ENCODE measurements around the gene INO80E.

Gene INO80E

DNA sequence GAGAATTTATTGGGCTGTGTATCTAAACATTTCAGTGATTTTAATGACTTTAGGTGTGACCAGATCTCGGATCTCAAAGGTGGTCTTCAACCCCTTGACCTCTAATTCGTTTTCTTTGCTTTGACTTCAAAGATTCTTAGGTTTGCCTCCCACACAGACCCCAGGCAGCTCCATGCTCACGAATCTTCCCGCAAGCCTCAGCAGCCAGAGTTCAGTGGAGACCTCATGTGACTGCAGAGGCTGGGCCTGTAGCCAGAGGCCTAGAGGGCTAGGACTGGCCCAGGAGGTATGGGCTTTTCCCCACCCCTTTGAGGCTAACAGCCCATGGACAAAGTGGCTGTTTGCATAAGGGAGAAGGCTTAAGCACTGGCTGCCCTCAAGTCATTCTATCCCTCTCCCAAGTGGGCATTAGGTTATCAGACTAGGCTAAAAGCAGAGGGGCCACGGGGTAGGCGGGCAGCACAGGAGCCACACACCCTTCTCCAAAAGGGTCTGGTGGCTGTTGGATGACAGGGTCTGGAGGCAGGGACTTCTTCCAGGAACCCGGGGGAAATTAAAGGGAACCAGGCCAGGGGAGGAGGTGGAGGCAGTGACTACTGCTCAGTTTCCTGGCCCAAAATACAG lies 3.6 kb upstream of the INO80E start:
- DNase-seq (ENCODE audit: low read depth in 2 of 2): no peak

DNA sequence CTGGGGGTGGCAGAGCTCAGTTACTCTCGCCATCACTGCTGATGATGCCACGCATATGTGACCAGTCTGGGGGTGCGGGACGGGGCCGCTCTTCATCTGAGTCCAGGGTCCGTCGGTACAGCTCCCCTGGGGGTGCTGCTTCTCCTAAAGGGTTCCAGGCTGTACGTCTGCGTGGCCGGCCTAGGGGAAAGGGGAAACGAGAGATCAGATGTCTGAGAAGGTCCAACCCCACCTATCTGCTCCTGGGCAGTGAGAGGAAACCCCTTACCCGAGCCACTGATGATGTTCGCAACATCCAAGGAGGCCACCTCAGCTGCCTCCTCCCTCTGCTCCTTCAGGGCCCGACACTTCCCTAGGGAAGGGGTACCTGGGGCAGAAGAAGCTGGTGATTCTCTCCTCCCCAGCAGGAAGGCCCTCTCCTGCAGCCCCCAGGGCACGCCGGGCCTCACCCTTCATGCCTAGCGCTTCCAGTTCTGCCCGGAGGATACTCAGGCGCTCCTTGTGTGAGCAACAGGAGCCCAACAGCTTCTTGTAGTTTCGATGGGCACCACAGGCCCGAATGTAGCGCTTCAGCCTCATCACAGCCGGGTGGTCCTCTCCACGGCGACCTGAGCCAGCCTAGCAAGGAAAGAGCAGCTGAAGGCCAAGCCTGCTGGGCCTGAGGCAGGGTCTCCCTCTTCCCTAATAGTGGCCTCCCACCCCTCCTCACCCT lies 2.7 kb upstream of the INO80E start:
- DNase-seq (ENCODE audit: low read depth in 2 of 2): no peak

DNA sequence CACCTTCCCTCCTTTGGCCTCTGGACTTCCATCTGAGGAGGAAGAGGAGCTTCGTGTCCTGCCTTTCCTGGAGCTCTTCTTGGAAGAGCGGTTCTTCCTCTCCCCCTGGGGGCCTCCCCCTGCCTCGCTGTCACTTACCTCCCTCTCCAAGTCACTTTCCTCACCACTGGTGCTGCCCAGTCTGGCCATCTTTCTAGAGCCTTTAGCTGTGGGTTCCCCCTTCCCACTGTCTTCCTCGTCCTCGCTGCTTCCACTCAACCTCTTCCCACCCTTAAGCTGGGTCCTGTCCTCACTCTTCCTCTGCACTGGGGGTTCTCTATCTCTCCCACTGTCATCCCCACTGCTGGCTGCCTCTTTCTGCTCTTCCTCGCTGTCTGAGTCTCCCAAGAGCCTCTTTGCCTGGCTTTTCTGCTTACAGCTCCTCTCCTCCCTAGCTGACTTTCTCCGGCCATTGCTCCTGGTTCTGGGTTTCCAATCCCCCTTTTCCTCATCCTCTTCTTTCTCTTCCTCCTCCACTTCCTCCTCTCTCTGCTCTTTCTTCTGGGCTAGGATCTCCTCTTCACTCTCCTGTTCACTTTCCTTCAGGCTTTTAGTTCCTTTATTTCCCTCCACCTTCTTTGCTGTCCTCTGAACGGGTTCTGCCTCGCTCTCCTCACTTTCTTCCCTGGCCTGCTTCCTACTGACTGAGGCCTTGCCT lies 2.0 kb upstream of the INO80E start:
- no peak for DNase-seq (ENCODE audit: low read depth in 2 of 2)

DNA sequence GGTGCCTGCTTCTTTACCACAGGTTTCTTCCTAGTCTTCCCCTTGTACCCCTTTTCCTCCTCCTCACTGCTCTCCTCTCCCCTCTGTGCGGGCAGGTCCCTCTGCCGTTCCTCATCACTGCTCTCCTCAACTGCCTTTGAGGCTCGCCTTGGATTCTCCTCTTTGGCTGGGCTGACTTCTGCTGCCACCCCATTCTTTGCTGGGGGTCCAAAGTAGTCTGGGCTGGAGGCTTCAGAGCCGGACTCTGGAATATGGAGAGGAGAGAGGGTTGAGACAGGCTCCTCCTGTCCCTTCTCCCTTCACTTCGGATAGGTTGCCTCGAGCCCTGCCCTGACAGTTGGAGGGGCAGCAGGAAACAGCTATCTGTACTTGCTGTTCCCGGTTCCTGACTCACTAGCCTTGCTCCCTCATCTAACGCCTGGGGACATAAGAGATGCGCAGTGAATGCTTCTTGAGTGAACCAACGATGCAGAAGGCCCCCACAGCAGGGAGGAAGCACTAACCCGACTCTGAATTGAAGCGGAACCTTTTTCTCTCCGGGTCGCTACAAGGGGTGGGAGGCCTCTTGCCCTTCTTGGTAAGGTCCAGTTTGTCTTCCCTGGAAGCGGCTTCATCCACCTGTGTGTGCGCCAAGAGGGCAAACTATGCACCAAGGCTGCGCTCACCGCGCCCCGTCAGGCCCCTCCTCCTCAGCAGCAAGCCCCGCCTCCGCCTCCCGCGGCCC lies 1.3 kb upstream of the INO80E start:
- peak in 1 of 2 donors; percentile 51 for DNase-seq (ENCODE audit: low read depth in 2 of 2)

DNA sequence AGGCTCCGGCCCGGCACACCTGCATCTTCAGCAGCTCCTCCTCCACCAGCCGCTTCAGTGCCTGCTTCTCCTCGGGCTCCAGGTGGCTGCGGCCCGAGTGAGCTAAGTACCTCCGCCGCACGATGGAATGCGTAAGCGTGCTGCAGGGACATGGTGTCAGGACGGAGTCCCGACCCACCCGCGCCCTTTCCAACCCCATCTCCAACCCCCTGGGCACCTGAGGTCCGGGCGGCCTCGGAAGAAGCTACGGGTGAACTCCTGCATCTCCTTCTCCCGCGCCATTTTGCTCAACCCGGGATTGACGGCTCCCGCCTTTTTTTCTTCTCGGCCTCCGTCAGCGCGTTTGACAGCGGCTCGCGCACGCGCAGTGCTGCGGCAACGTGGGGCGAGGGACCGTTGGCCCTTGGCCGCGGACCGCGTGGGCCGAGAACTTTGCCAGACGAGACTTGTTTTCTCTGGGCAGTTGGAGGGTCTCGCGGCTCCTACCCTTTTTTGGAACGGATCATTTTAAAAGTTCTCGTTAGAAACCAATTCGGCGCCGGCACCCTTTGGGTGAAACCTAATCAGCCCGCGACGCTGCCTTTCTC lies 624 bp upstream of the INO80E start, which contains the start of gene HIRIP3:
TSS of gene HIRIP3 (minus strand) at position 294 of the 587 bp plus-strand sequence. CDS start at position 282, 12 bp downstream.
- peak; percentile 49 to 70 for DNase-seq (ENCODE audit: low read depth in 2 of 2)

DNA sequence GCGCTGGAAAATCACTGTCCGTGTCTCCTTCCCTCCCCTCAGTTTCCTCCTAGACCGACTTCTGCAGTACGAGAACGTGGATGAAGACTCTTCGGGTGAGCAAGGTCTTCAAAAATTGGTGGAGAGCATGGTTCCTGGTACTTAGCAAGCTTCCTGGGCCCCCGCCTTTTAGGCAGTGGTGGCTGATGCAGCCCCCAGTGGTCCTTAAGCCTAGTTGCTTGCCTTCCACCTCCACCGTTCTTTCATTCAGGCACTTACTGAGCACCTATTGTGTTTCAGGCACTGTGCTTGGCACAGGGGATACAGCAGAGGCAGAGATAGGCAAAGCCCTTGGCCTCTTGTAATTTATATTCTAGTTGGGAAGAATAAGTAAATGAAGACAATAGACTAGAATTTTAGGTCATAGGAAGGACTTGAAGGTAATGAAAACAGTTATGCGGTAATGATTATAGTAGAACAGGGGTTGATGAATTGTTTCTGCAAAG lies 767 bp downstream of the INO80E start:
- DNase-seq (ENCODE audit: low read depth in 2 of 2): no peak

DNA sequence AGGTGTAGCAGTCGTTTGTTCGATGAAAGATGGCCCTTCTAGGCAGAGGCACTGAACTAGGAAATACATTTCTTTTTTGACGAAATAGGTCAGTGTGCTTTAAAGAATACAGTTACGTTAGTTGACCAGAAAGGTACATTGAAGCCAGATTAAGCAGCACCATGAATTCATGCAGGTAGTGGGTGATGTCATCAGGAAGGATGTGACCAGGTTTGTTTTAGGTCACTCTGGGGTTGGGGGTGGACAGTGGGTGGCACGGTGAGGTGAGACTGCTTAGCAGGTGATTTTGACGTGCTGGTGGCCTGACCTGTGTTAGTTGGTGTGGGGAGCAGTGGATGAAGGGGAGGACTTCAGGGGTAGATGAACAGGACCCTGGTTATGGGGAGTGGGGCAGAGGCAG lies 3.6 kb downstream of the INO80E start:
- DNase-seq (ENCODE audit: low read depth in 2 of 2): no peak

DNA sequence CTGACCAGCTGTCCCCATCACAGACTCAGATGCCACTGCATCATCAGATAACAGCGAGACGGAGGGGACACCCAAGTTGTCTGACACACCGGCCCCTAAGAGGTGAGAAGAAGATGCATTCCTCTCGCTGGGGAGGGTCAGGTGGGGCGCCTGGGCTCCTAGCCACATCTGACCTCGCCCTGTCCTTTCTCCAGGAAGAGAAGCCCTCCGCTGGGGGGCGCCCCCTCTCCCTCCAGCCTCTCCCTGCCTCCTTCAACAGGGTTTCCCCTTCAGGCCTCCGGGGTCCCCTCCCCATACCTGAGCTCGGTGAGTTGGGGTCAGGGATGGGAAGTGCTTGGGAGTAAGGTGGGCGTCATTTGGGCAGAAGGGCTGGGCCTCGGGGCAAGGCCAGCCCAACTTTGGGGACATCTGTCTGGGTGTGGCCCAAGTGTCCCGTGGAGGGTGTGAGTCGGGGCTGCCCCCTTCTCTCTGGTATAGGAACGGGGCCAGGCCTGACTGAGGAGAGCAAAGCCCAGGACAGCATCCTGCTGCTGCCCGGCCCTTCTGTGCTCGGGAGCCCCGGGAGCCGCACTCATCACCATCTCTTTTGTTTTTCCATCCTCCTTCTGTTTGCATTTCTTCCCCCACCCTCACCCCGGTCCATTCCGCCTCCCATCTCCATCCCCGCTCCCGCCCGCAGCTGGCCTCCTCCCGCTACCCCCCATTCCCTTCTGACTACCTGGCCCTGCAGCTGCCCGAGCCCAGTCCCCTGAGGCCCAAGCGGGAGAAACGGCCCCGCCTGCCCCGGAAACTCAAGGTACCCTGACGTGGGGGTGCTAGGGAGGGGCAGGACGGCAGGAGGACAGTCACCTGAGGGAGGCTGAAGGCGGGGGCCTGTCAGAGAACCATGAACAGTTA lies 4.9 kb downstream of the INO80E start:
- no peak for DNase-seq (ENCODE audit: low read depth in 2 of 2)

DNA sequence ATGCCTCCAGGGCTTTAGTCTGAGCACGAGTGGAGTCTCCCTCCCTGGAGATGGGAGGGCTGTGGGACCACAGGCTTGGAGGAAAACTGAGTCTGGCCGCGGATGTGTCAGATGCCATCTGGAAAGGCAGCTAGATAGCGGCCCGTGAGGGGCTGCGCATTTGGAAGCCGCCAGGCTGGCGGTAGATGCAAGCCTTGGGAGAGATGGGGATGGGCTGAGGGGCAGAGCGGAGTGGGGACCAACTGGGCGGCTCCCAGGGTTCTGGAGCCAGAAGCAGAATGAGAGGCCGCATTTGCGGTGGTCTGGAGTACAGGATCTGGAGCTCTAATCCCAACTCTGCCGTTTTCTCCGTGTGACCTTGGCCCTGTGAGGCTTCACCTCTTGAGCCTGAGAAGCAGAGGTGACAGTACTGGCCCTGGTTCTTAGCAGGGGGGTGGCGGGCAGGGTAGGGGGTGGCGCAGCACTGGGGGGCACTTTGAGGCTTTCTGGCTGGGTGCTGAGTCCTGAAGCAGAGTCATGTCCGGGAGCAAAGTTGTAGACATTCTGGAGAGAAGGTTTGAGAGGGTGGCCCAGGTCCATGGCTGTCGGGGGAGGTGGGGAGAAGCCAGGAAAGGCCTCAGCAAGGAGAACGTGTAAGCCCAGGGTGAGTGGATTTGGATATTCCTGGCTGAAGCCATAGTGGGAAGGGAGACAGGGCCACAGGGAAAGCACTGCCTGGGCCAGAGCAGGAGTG lies 6.7 kb downstream of the INO80E start:
- no peak for DNase-seq (ENCODE audit: low read depth in 2 of 2)

DNA sequence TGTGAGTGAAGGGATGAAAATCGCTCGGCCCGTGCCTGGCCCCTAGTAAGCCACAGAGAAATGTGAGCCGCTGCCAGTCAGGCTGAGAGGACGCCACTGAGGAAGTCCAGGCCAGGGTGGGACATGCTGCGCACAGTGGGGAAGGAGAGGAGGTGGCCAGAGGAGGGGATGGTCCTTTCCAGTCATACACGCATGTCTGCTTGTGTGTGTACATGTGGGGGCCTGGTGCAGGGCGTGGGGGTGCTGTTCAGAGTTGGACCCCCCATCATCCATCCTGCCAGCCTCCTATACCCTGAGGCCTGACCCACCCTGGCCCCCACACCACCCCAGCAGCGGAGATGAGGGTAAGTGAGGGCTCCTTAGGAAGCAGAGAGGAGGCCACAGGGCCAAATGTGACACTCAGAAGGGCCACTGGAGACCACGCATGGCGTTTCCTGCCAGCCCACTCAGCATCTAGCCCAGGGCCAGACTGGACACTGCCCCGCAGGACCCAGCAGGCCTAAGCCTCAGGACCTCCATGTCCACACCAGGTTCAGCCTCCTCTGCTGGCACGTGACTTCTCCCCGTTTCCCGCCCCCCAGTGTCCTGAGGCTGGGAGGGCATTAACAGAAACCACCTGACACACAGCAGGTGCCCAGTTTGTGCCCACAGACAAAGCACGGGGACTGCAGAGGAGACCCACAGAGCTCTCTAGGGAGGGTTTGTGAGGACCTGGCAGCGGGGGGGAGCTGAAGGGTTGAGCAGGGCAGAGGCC lies 7.8 kb downstream of the INO80E start:
- DNase-seq (ENCODE audit: low read depth in 2 of 2): no peak

DNA sequence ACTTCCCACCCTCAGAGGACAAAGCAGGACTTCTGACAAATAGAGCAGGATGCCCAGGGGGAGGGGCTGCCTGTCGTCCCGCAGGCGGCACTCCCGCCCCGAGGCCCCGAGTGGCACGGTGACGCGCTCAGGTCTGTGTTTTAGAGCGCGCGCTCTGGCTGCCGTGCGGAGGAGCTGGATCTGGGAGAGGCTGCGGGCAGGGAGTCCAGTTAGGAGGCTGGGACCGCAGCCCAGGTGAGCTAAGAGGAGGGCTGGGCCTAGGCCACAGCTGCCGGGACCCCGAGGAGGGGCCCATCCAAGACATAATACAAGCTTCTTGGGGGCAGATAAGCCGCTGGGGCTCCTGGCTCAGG lies 8.4 kb downstream of the INO80E start:
- no peak for DNase-seq (ENCODE audit: low read depth in 2 of 2)

DNA sequence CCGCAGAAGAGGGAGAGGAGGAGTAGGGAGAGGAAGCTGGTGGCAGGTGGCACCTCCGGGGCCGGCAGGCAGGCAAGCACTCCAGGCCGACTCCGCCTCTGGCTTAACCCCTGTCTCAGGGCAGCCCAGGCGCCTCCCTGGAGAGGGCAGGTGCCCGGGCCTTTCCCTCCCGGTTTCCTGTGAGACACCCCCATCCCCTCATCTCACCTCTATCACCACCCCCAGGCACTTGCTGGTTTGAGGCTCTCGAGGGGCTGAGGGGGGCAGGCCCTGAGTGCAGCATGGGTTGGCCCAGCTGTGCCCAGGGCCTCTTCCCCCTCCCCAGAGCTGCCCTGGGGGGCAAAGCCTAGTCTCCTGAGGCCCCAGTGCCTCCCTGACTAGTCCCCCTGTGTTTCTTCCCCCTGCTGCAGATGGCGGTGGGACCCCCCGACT lies 8.8 kb downstream of the INO80E start:
- no peak for DNase-seq (ENCODE audit: low read depth in 2 of 2)

DNA sequence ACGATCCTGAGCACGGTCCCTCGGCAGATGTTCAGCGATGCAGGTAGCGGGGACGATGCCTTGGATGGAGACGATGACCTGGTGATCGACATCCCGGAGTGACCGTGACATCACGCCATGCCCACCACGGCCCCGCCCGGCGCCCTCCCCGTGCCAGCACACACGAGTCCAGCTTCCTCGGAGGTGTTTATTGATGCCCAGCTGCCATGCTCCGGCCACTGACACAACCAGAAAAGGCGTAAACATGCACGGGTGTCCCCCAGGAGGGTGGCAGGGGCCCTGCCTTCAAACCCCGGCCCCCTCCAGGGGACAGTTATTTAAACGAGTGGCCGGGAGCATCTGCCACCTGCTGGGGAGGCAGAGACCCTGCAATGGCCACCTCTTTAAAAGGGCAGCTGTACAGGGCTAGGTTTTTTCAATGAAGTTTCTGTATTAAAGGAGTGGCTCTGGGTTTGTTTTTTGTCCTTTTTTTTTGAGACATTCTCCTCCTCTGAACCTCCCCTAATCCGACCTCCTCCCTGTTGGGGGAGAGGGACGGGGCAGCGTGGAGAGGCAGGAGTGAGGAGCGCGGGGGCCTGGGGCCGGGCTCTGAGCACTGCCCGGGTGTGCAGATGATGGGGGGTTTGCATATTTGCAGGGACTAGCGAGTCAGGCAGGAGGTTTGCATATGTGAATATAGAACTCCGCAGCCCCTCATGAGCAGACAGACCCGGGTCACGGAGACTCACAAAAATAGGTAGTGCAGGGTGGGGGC lies 9.5 kb downstream of the INO80E start:
- no peak for DNase-seq (ENCODE audit: low read depth in 2 of 2)

DNA sequence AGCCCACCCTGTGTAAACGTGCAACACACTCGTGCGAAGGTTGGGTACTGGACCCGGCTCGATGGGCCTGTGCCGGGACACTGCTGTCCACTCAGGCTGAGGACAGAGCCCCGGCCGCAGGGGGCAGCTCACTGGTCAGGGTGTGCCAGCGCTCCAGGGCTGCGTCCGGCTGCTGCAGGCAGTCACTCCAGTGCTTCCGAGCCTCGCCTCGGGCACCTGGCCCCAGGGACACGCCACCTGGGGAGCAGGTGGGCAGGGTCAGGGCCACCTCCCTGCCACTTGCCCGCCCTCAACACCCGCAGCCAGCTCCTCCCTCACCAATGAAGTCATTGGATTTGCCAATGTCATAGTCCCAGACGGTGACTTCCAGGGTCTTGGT lies 10.0 kb downstream of the INO80E start:
- DNase-seq (ENCODE audit: low read depth in 2 of 2): no peak

DNA sequence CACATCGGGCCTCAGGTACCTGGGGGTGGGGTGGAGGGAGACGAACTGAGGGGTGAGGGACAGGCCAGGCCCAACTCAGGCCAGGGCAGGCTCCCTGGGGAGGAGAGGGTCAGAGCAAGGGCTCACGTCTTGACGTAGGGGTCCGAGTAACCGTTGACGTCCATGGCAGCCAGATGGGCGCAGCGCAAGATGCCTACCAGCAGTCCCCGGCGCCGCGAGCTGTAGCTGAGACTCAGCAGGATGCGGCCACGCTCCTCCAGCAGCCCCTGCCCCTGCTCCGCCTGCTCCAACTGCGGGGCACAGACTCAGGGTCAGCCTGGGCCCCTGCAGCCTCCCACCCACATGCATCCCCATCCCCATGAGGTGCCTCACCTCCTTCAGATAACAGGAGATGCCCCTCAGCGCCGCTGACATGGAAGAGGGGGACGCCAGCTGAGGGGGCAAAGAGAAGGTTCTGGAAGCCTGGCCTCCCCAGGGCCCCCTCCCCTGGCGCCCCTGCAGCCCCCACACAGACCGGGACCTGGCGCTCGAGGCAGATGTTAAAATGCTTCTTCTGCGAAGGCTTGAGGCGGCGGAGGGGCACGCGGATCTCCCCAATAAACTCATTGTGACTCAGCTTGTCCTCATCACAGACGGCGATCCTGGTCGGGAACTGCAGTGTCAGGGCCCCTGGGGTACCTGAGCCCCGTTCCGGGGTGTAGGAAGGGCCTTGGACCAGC lies 10.8 kb downstream of the INO80E start:
- DNase-seq (ENCODE audit: low read depth in 2 of 2): no peak

DNA sequence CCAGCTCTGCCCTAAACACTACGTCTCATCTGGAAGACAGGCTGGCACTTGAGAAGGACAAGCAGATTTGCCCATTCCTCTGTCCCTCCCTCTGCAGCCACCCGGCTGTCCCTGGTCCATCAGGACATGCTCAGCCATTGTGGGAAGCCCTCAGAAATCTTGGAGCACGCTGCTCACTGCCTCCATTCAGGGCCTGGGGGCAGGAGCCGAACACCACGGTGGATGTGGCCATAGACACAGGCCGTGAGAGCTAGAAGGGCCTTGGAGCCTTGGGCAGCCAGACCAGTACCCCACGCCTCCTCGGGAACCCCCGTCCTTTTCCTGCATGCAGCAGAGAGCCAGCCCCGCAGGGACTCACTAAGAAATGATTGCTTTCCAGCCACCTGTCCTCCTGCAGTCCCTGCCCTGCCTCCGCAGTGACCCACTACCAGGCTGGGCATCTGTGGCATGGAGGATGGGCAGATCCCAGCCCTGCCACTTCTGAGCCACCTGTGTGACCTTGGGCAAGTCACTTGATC lies 11.4 kb downstream of the INO80E start:
- no peak for DNase-seq (ENCODE audit: low read depth in 2 of 2)

DNA sequence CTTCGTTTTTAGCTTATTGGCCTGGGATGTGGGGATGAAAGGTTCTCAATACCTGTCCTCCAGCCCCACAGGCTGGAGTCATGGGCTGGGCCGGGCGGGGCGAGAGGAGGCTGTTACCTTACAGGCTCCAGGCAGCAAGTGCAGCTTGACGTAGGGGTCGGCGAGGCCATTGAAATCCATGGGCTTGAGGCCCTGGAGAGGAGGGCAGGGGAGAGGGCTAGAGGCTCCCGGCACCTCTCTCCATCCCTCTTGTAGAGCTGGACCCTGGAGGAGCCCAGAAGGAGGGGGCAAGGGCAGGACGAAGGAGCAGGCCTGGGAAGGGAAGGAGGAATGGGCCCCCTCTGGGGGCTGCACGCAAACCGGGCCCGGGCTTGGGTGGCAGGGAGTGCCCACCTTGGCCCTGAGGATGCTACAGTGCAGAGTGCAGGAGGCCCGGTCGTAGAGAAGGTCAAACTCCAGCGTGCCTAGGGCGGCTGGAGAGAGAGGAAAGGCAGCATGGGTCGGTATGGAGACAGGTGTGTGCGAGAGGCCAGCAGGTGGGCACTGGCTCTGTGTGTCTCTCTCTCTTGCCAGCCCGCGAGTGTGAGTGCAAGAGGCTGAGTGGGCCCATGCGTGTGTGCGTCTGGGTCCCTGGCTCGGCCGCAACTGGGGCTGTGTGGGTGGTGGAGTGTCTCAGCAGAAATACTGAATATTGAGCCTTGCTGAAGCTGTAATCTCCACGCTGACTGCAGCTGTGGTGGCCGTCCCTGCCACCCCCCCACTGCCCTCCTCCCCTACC lies 13.2 kb downstream of the INO80E start:
- no peak for DNase-seq (ENCODE audit: low read depth in 2 of 2)
